MM.1S (cell line): Measurements from ENCODE around the gene SLC1A2.

ENCODE experiments used
- DNase-seq: peaks from one replicate; pipeline ENCODE4 v3.0.0-alpha.2; 2015
- H2AFZ ChIP-seq: fragments of 300-600 bp; sonication (generic); 2 replicates; pipeline ENCODE4 v1.6.0; 2016; ENCODE audit warnings: antibody characterized with exemption, low read length
- H3F3A ChIP-seq: fragments of 300-600 bp; sonication (generic); 2 replicates; pipeline ENCODE4 v1.6.1; 2016; ENCODE audit warnings: mild to moderate bottlenecking, antibody characterized with exemption, low read length, moderate library complexity, mixed read lengths; ENCODE audit not compliant: insufficient read depth
- H3K27ac ChIP-seq: fragments of 300-600 bp; sonication (generic); 2 replicates; pipeline ENCODE4 v1.5.1; 2016; ENCODE audit warnings: mild to moderate bottlenecking, low read length
- H3K27me3 ChIP-seq: fragments of 300-600 bp; sonication (generic); replicated peaks from 2 replicates; pipeline ENCODE4 v1.6.0; 2016; ENCODE audit warnings: low read length; ENCODE audit not compliant: insufficient read depth
- H3K36me3 ChIP-seq: fragments of 300-600 bp; sonication (generic); replicated peaks from 2 replicates; pipeline ENCODE4 v1.6.1; 2016; ENCODE audit warnings: mild to moderate bottlenecking, low read length, mixed read lengths; ENCODE audit not compliant: insufficient read depth
- H3K4me1 ChIP-seq: fragments of 300-600 bp; sonication (generic); 2 replicates; pipeline ENCODE4 v1.6.1; 2016; ENCODE audit warnings: low read length, mixed read lengths
- H3K4me2 ChIP-seq: fragments of 300-600 bp; sonication (generic); 2 replicates; pipeline ENCODE4 v1.6.0; 2016; ENCODE audit warnings: low read depth, low read length
- H3K4me3 ChIP-seq: fragments of 300-600 bp; sonication (generic); 2 replicates; pipeline ENCODE4 v1.5.1; 2016; ENCODE audit warnings: low read length, mixed read lengths
- H3K79me2 ChIP-seq: fragments of 300-600 bp; sonication (generic); 2 replicates; pipeline ENCODE4 v1.6.1; 2016; ENCODE audit warnings: mixed run types, low read length, mixed read lengths
- H3K9ac ChIP-seq: fragments of 300-600 bp; sonication (generic); 2 replicates; pipeline ENCODE4 v1.6.1; 2016; ENCODE audit warnings: low read length, mixed read lengths
- H3K9me2 ChIP-seq: fragments of 300-600 bp; sonication (generic); replicated peaks from 2 replicates; pipeline ENCODE4 v1.6.1; 2016; ENCODE audit warnings: mild to moderate bottlenecking, low read length, mixed read lengths; ENCODE audit not compliant: insufficient read depth
- H3K9me3 ChIP-seq: fragments of 300-600 bp; sonication (generic); replicated peaks from 2 replicates; pipeline ENCODE4 v1.6.1; 2016; ENCODE audit warnings: mild to moderate bottlenecking, low read length, mixed read lengths; ENCODE audit not compliant: insufficient read depth
- H4K20me1 ChIP-seq: fragments of 300-600 bp; sonication (generic); 2 replicates; pipeline ENCODE4 v1.6.1; 2016; ENCODE audit warnings: mild to moderate bottlenecking, low read length, moderate library complexity, mixed read lengths; ENCODE audit not compliant: insufficient read depth
- CTCF ChIP-seq: fragments of 300-600 bp; sonication (generic); IDR thresholded peaks from 2 replicates; pipeline ENCODE4 v1.5.1; 2016; ENCODE audit warnings: antibody characterized with exemption, low read length, mixed read lengths
- EZH2 ChIP-seq: fragments of 300-600 bp; sonication (generic); optimal IDR thresholded peaks from 2 replicates; pipeline ENCODE3; 2017; ENCODE audit warnings: low read depth, mild to moderate bottlenecking, antibody characterized with exemption, low read length, mixed read lengths
- EZH2phosphoT487 ChIP-seq: fragments of 300-600 bp; sonication (generic); IDR thresholded peaks from 2 replicates; pipeline ENCODE4 v1.6.1; 2018; ENCODE audit warnings: antibody characterized with exemption, low read length

SLC1A2 gene

GRCh38 chr11:35239471-35240075 lies 179.8 kb downstream of the SLC1A2 start:
- no peak for TF ChIP-seq CTCF
- no peak for TF ChIP-seq EZH2phosphoT487
- TF ChIP-seq EZH2, result no peak
- H3K4me3 ChIP-seq, result no peak overlapping the region
- no peak overlapping the region for H3K9ac ChIP-seq
- H3K79me2 ChIP-seq, result no peaks in the 10 kb centered on the region
- no peak overlapping the region for H3K4me2 ChIP-seq
- H2AFZ ChIP-seq, result no peak overlapping the region
- no peaks in the 10 kb centered on the region for H3K9me2 ChIP-seq
- no peaks in the 10 kb centered on the region for H4K20me1 ChIP-seq
- no peaks in the 10 kb centered on the region for H3K27me3 ChIP-seq
- DNase-seq, result no peak
- no peaks in the 10 kb centered on the region for H3F3A ChIP-seq
- H3K27ac ChIP-seq, result no peak overlapping the region
- no peaks in the 10 kb centered on the region for H3K9me3 ChIP-seq
- no peaks in the 10 kb centered on the region for H3K36me3 ChIP-seq
- peaks cover 9% of the 10 kb centered on the region for H3K4me1 ChIP-seq

GRCh38 chr11:35238882-35239281 lies 180.5 kb downstream of the SLC1A2 start:
- H3K36me3 ChIP-seq, result no peaks in the 10 kb centered on the region
- no peak overlapping the region for H3K27ac ChIP-seq
- H4K20me1 ChIP-seq, result no peaks in the 10 kb centered on the region
- H3K4me2 ChIP-seq, result no peak overlapping the region
- no peak overlapping the region for H3K9ac ChIP-seq
- H3F3A ChIP-seq, result no peaks in the 10 kb centered on the region
- peaks cover 9% of the 10 kb centered on the region for H3K4me1 ChIP-seq
- no peaks in the 10 kb centered on the region for H3K27me3 ChIP-seq
- no peak for TF ChIP-seq EZH2
- TF ChIP-seq EZH2phosphoT487, result no peak
- no peak for TF ChIP-seq CTCF
- H2AFZ ChIP-seq, result no peak overlapping the region
- no peaks in the 10 kb centered on the region for H3K9me3 ChIP-seq
- H3K9me2 ChIP-seq, result no peaks in the 10 kb centered on the region
- no peak for DNase-seq
- no peak overlapping the region for H3K4me3 ChIP-seq
- no peaks in the 10 kb centered on the region for H3K79me2 ChIP-seq

GRCh38 chr11:35237860-35238715 lies 181.3 kb downstream of the SLC1A2 start:
- DNase-seq, result peak; percentile 76
- H2AFZ ChIP-seq, result 0 out of 2 replicates have a peak overlapping the region, but pooled peaks have one; percentile 5
- TF ChIP-seq EZH2phosphoT487, result no peak
- TF ChIP-seq CTCF, result peak; percentile 97
- H3K4me3 ChIP-seq, result no peak overlapping the region
- H3K4me2 ChIP-seq, result peak overlapping the region; percentile 43
- no peaks in the 10 kb centered on the region for H4K20me1 ChIP-seq
- H3K27me3 ChIP-seq, result no peaks in the 10 kb centered on the region
- no peaks in the 10 kb centered on the region for H3K79me2 ChIP-seq
- H3F3A ChIP-seq, result peaks cover 3% of the 10 kb centered on the region; the same call in 1 of the 2 replicates
- no peak overlapping the region for H3K9ac ChIP-seq
- H3K4me1 ChIP-seq, result peaks cover 12% of the 10 kb centered on the region
- no peaks in the 10 kb centered on the region for H3K9me3 ChIP-seq
- H3K9me2 ChIP-seq, result no peaks in the 10 kb centered on the region
- H3K27ac ChIP-seq, result no peak overlapping the region
- no peaks in the 10 kb centered on the region for H3K36me3 ChIP-seq
